Mesenchymal stem cell (in vitro differentiated cells and primary cell): ENCODE data around the gene ARVCF.

Experiments used
- DNase-seq: peaks from one replicate; pipeline ENCODE4 v3.0.0-alpha.2; 2013
- H2AFZ ChIP-seq: one replicate; pipeline ENCODE4 v1.6.1; 2013; ENCODE audit warnings: low read depth, mild to moderate bottlenecking, control low read depth, inconsistent platforms, low read length, moderate library complexity
- H2AK5ac ChIP-seq: 2 replicates; pipeline ENCODE4 v1.6.1; 2013; ENCODE audit warnings: low read length, moderate library complexity, mild to moderate bottlenecking, inconsistent platforms; ENCODE audit not compliant: severe bottlenecking
- H2BK120ac ChIP-seq: one replicate; pipeline ENCODE4 v1.6.1; 2013; ENCODE audit warnings: low read depth, mild to moderate bottlenecking, inconsistent platforms, low read length, moderate library complexity
- H2BK12ac ChIP-seq, 2 experiments: one replicate each; pipeline ENCODE4 v1.6.1; 2013; ENCODE audit warnings: inconsistent platforms in 2 of 2, low read length in 2 of 2, mild to moderate bottlenecking in 2 of 2, moderate library complexity in 2 of 2, control low read depth in 1 of 2
- H2BK15ac ChIP-seq: one replicate; pipeline ENCODE4 v1.6.1; 2013; ENCODE audit warnings: mild to moderate bottlenecking, low read depth, inconsistent platforms; ENCODE audit not compliant: poor library complexity, severe bottlenecking
- H2BK5ac ChIP-seq: 2 replicates; pipeline ENCODE4 v1.6.1; 2013; ENCODE audit warnings: low read depth, mild to moderate bottlenecking, low read length, control low read depth, inconsistent platforms; ENCODE audit not compliant: poor library complexity, severe bottlenecking
- H3K14ac ChIP-seq, 2 experiments: one replicate each; pipeline ENCODE4 v1.6.1; 2013; ENCODE audit warnings: inconsistent platforms in 2 of 2, low read length in 2 of 2, control low read depth in 1 of 2, mild to moderate bottlenecking in 1 of 2, moderate library complexity in 1 of 2
- H3K18ac ChIP-seq, 2 experiments: one replicate each; pipeline ENCODE4 v1.6.1; 2013; ENCODE audit warnings: inconsistent platforms in 2 of 2, low read length in 2 of 2, control low read depth in 1 of 2, low read depth in 1 of 2, mild to moderate bottlenecking in 1 of 2
- H3K23ac ChIP-seq, 2 experiments: one replicate each; pipeline ENCODE4 v1.6.1; 2013; ENCODE audit warnings: inconsistent platforms in 2 of 2, low read length in 2 of 2, mild to moderate bottlenecking in 2 of 2, moderate library complexity in 2 of 2, control low read depth in 1 of 2
- H3K27ac ChIP-seq: 2 replicates; pipeline ENCODE4 v1.5.1; 2013; ENCODE audit warnings: mild to moderate bottlenecking, moderate library complexity, low read length, control low read depth, inconsistent platforms; ENCODE audit not compliant: poor library complexity, severe bottlenecking
- H3K27me3 ChIP-seq, 2 experiments: 2 replicates each; pipeline versions ENCODE4 v1.6.1 to v1.7.0; 2013; ENCODE audit warnings: low read length in 2 of 2, mild to moderate bottlenecking in 2 of 2, moderate library complexity in 2 of 2, control low read depth in 1 of 2, inconsistent platforms in 1 of 2; ENCODE audit not compliant: control insufficient read depth in 1 of 2, insufficient read depth in 1 of 2
- H3K36me3 ChIP-seq, 2 experiments: 2 replicates each; pipeline versions ENCODE4 v1.6.1 to v1.7.0; 2013; ENCODE audit warnings: low read length in 2 of 2, control low read depth in 1 of 2, inconsistent platforms in 1 of 2, low read depth in 1 of 2, mild to moderate bottlenecking in 1 of 2; ENCODE audit not compliant: insufficient read depth in 2 of 2, control insufficient read depth in 1 of 2
- H3K4ac ChIP-seq, 2 experiments: one replicate each; pipeline ENCODE4 v1.6.1; 2013; ENCODE audit warnings: inconsistent platforms in 2 of 2, low read length in 2 of 2, mild to moderate bottlenecking in 2 of 2, moderate library complexity in 2 of 2, control low read depth in 1 of 2, low read depth in 1 of 2
- H3K4me1 ChIP-seq: 2 replicates; pipeline ENCODE4 v1.6.1; 2013; ENCODE audit warnings: low read depth, low read length, control low read depth; ENCODE audit not compliant: control insufficient read depth, insufficient read depth
- H3K4me2 ChIP-seq: 2 replicates; pipeline ENCODE4 v1.6.1; 2013; ENCODE audit warnings: low read length, mild to moderate bottlenecking, inconsistent platforms; ENCODE audit not compliant: poor library complexity, severe bottlenecking
- H3K4me3 ChIP-seq, 2 experiments: 2 replicates each; pipeline versions ENCODE4 v1.5.1 to v1.7.0; 2013; ENCODE audit warnings: low read length in 2 of 2, mild to moderate bottlenecking in 2 of 2, control low read depth in 1 of 2, low read depth in 1 of 2; ENCODE audit not compliant: insufficient read depth in 1 of 2
- H3K79me1 ChIP-seq: replicated peaks from 2 replicates; pipeline ENCODE4 v1.6.1; 2013; ENCODE audit warnings: mild to moderate bottlenecking, control low read depth, low read length, inconsistent platforms; ENCODE audit not compliant: poor library complexity, severe bottlenecking
- H3K9ac ChIP-seq: 2 replicates; pipeline ENCODE4 v1.7.0; 2013; ENCODE audit warnings: mild to moderate bottlenecking, low read length, moderate library complexity
- H3K9me3 ChIP-seq: 2 replicates; pipeline ENCODE4 v1.7.0; 2013; ENCODE audit warnings: mild to moderate bottlenecking, low read length; ENCODE audit not compliant: control insufficient read depth
- H4K8ac ChIP-seq: one replicate; pipeline ENCODE4 v1.6.1; 2013; ENCODE audit warnings: inconsistent platforms, mild to moderate bottlenecking, low read length, moderate library complexity
- H4K91ac ChIP-seq: one replicate; pipeline ENCODE4 v1.6.1; 2013; ENCODE audit warnings: mild to moderate bottlenecking, low read length, inconsistent platforms
- WGBS: methylation state at CpG from one replicate; pipeline ENCODE4 v1.1.7; 2013; ENCODE audit warnings: mixed read lengths; 5-methylcytosine and 5-hydroxymethylcytosine counted together

Gene ARVCF

GRCh38 chr22:19986410-19987341 is 29.9 kb downstream of the ARVCF start:
- H3K23ac ChIP-seq = no peak overlapping the region
- peaks cover 0 to 2% of the 10 kb centered on the region in 2 experiments for H3K27me3 ChIP-seq
- H3K9ac ChIP-seq = peak overlapping the region; percentile 84
- H3K27ac ChIP-seq = no peak overlapping the region
- peak overlapping the region; percentile 68 for H2AFZ ChIP-seq
- H4K91ac ChIP-seq = no peak overlapping the region
- peak overlapping the region; percentile 5 for H4K8ac ChIP-seq
- peak overlapping the region; percentile 68 to 84 for H3K4me3 ChIP-seq
- WGBS = 1% methylated on average over 39 of the region's 76 CpGs
- no peaks in the 10 kb centered on the region for H3K9me3 ChIP-seq
- no peak overlapping the region for H2BK120ac ChIP-seq
- peak overlapping the region; percentile 86 for H3K4me2 ChIP-seq
- peaks cover 39% of the 10 kb centered on the region for H3K79me1 ChIP-seq
- H2BK15ac ChIP-seq = no peak overlapping the region
- H2BK5ac ChIP-seq = peak overlapping the region; percentile 39
- peaks cover 0 to 9% of the 10 kb centered on the region in 2 experiments for H3K36me3 ChIP-seq
- H3K4ac ChIP-seq = peak overlapping the region; percentile 9 to 47
- peaks cover 58% of the 10 kb centered on the region for H3K4me1 ChIP-seq
- DNase-seq = peak; percentile 77
- H2BK12ac ChIP-seq = no peak overlapping the region
- H2AK5ac ChIP-seq = no peak overlapping the region
- H3K14ac ChIP-seq = no peak overlapping the region
- peak overlapping the region; percentile 63 to 65 for H3K18ac ChIP-seq

- Histone ChIP-seq H3K18ac (no peak overlapping the region), H2BK15ac (no peak overlapping the region), H3K27ac (no peak overlapping the region), H3K79me1 (peaks cover 40% of the 10 kb centered on the region), H2BK12ac (no peak overlapping the region), H3K9me3 (no peaks in the 10 kb centered on the region), H3K9ac (peak overlapping the region; percentile 84), H3K4ac (no peak overlapping the region), H3K23ac (peak overlapping the region in 1 of 2 experiments; percentile 24), H3K4me2 (peak overlapping the region; percentile 86), H3K14ac (no peak overlapping the region), H2BK120ac (no peak overlapping the region), H3K27me3 (peaks cover 0 to under 1% of the 10 kb centered on the region in 2 experiments), H3K4me3 (peak overlapping the region; percentile 68 to 84), H3K4me1 (peaks cover 53% of the 10 kb centered on the region), H2AK5ac (peak overlapping the region; percentile 49), H2BK5ac (no peak overlapping the region), H3K36me3 (peaks cover 0 to 16% of the 10 kb centered on the region in 2 experiments), H4K91ac (peak overlapping the region; percentile 30), H4K8ac (no peak overlapping the region), H2AFZ (no peak overlapping the region)
- 88% methylated on average over 2 of the region's 2 CpGs for WGBS
- no peak for DNase-seq
These were observed 30.6 kb downstream of the ARVCF start for GRCh38 chr22:19986011-19986409.

- Histone ChIP-seq H3K9ac (no peak overlapping the region), H3K4me2 (no peak overlapping the region), H3K27ac (no peak overlapping the region)
These were observed 31.5 kb downstream of the ARVCF start for GRCh38 chr22:19984851-19985811.

More at GRCh38 chr22:19984851-19985811, 31.5 kb downstream of the ARVCF start:
- no peak for DNase-seq
- H3K9me3 ChIP-seq = no peaks in the 10 kb centered on the region
- no peaks in the 10 kb centered on the region for H3K27me3 ChIP-seq
- H3K36me3 ChIP-seq = peaks cover 0 to 24% of the 10 kb centered on the region in 2 experiments
- H3K4ac ChIP-seq = no peak overlapping the region
- no peak overlapping the region for H2AFZ ChIP-seq
- H2BK120ac ChIP-seq = no peak overlapping the region
- no peak overlapping the region for H3K14ac ChIP-seq
- H3K23ac ChIP-seq = no peak overlapping the region
- H4K91ac ChIP-seq = no peak overlapping the region
- no peak overlapping the region for H3K18ac ChIP-seq
- H2BK12ac ChIP-seq = no peak overlapping the region
- H2BK15ac ChIP-seq = no peak overlapping the region
- 89% methylated on average over 11 of the region's 11 CpGs for WGBS
- peaks cover 46% of the 10 kb centered on the region for H3K4me1 ChIP-seq
- H3K4me3 ChIP-seq = no peak overlapping the region
- no peak overlapping the region for H2BK5ac ChIP-seq
- H4K8ac ChIP-seq = no peak overlapping the region
- H2AK5ac ChIP-seq = peak overlapping the region; percentile 71
- H3K79me1 ChIP-seq = peaks cover 40% of the 10 kb centered on the region
